Breast epithelium (tissue), 4 donors: Measurements from ENCODE around the gene ITGA3. TPM values are rescaled to one million over a fixed set of nuclear protein-coding genes. Genes with fewer than 3 reads are reported as not detected.

ENCODE experiments used
- DNase-seq, 2 donors: peaks; one replicate each; pipeline ENCODE4 v3.0.0-alpha.2; 2019; ENCODE audit warnings: low spot score in 2 of 2
- H3K27ac ChIP-seq, 2 donors: fragments of 200-600 bp; sonication (generic) in 1 of 2; one replicate each; pipeline ENCODE4 v1.5.1; 2016 to 2019; ENCODE audit warnings: mild to moderate bottlenecking in 1 of 2
- H3K27me3 ChIP-seq, 2 donors: fragments of 200-600 bp; sonication (generic) in 1 of 2; one replicate each; pipeline versions ENCODE4 v1.5.1 to v1.6.0; 2017 to 2019; ENCODE audit warnings: control low read depth in 1 of 2, mild to moderate bottlenecking in 1 of 2
- H3K36me3 ChIP-seq: fragments of 200-600 bp; one replicate; pipeline ENCODE4 v1.5.1; 2019
- H3K4me1 ChIP-seq, 2 donors: fragments of 200-600 bp; sonication (generic); one replicate each; pipeline ENCODE4 v1.5.1; 2016 to 2019; ENCODE audit warnings: control low read depth in 1 of 2
- H3K4me3 ChIP-seq, 3 donors: fragments of 200-600 bp; sonication (generic); 1 replicate in 2 of 3; 2 replicates in 1 of 3; pipeline ENCODE4 v1.5.1; 2016 to 2019; ENCODE audit warnings: mild to moderate bottlenecking in 3 of 3, moderate library complexity in 2 of 3
- H3K9me3 ChIP-seq, 2 donors: fragments of 200-600 bp; sonication (generic) in 1 of 2; one replicate each; pipeline ENCODE4 v1.5.1; 2016 to 2019; ENCODE audit warnings: control low read depth in 1 of 2
- POLR2A ChIP-seq: fragments of 450-650 bp; IDR thresholded peaks from one replicate; pipeline ENCODE4 v1.6.1; 2016; ENCODE audit warnings: antibody characterized with exemption, mild to moderate bottlenecking, moderate library complexity
- POLR2AphosphoS5 ChIP-seq, 3 donors: sonication (generic); formaldehyde crosslinking; IDR thresholded peaks; one replicate each; pipeline ENCODE4 v1.6.1; 2017; ENCODE audit warnings: antibody characterized with exemption in 3 of 3
- intact Hi-C: fragments of 100-400 bp; cut with DNase I; formaldehyde crosslinking; loops from one replicate; pipeline ENCODE4 v1.15.1; 2023; ENCODE audit warnings: low total_unique reads
- total RNA-seq, 3 donors: library from RNA; depleted of rRNA; stranded (reverse); fragments of >200 nt; gene quantifications; one replicate each; pipeline ENCODE4 v1.1.0, GENCODE V29; 2016
- TF ChIP-seq, protein P1 (sequence below), 3 donors: fragments of 450-650 bp; IDR thresholded peaks; one replicate each; pipeline ENCODE4 v1.5.1; 2016 to 2017; ENCODE audit warnings: antibody characterized with exemption in 3 of 3, mild to moderate bottlenecking in 3 of 3, moderate library complexity in 3 of 3

ITGA3 gene
- total RNA-seq, 3 donors from 2014 or later, result 10.6 to 67.6 (median 48.5) TPM

DNA sequence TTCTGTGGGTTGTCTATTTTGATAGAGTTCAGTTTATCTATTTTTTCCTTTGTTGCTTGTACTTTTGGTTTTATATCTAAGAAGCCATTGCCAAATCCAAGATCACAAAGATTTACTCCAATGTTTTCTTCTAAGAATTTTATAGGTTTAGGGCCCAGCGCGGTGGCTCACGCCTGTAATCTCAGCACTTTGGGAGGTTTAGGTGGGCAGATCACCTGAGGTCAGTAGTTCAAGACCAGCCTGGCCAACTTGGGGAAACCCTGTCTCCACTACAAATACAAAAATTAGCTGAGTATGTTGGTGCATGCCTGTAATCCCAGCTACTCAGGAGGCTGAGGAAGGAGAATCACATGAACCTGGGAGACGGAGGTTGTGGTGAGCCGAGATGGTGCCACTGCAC lies 13.7 kb upstream of the ITGA3 start:
- Histone ChIP-seq H3K9me3 (no peaks in the 10 kb centered on the region), H3K27ac (no peak overlapping the region), H3K4me1 (no peaks in the 10 kb centered on the region), H3K27me3 (no peaks in the 10 kb centered on the region), H3K4me3 (no peak overlapping the region), H3K36me3 (no peaks in the 10 kb centered on the region)
- DNase-seq, result no peak
- intact Hi-C loops, result no loop called here
- TF ChIP-seq, protein P1, sequence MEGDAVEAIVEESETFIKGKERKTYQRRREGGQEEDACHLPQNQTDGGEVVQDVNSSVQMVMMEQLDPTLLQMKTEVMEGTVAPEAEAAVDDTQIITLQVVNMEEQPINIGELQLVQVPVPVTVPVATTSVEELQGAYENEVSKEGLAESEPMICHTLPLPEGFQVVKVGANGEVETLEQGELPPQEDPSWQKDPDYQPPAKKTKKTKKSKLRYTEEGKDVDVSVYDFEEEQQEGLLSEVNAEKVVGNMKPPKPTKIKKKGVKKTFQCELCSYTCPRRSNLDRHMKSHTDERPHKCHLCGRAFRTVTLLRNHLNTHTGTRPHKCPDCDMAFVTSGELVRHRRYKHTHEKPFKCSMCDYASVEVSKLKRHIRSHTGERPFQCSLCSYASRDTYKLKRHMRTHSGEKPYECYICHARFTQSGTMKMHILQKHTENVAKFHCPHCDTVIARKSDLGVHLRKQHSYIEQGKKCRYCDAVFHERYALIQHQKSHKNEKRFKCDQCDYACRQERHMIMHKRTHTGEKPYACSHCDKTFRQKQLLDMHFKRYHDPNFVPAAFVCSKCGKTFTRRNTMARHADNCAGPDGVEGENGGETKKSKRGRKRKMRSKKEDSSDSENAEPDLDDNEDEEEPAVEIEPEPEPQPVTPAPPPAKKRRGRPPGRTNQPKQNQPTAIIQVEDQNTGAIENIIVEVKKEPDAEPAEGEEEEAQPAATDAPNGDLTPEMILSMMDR (IDR thresholded peaks at IDR 0.05), result no peak
- TF ChIP-seq POLR2A, result no peak
- no peak for TF ChIP-seq POLR2AphosphoS5 (IDR thresholded peaks at IDR 0.05)

DNA sequence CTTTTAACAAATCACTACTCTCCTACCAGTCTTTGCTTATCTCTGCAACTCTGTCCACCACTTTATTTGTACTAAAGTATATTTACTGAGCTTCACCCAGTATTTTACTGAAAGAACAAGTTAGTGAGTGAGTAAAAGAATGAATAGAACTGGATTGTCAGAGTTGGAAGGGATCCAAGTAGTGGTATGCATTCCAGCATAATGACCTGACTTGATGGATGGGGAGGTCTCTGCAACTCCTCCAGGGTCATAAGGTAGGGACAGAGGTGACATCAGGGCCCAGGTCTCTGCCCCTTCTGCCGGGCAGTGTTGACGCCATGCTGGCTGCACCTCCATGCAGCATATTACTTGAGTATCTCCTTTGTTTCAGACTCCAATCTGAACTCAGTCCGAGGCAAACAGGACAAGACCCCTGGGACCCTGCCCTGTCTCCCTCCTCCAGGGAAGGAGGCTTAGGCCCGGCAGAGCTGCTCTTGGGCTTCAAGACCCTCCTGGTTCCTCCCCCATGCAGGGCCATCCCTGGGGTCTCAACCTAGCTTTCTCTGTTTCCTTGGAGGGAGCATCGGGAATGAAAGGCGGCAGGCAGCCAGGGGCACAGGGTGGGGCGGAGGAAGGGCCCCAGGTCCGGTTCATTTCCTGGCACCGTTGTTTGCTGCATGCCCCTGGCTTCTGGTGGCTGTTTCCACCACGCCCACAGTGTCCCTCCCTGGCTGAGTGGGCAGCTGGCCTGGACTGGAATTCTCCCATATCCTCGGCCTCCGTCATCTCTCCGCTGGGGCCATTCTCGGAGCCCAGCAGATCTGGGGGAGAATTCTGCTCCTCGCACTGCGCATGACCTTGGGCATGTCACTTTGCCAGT lies 12.4 kb upstream of the ITGA3 start:
- Histone ChIP-seq H3K4me1 (no peaks in the 10 kb centered on the region), H3K4me3 (no peak overlapping the region), H3K27me3 (no peaks in the 10 kb centered on the region), H3K9me3 (no peaks in the 10 kb centered on the region), H3K27ac (peak overlapping the region in 1 of 2 donors; percentile 44), H3K36me3 (no peaks in the 10 kb centered on the region)
- intact Hi-C loops, result no loop called here
- peak in 1 of 2 donors; percentile 52 for DNase-seq
- TF ChIP-seq, protein P1 (IDR thresholded peaks at IDR 0.05), result no peak
- TF ChIP-seq POLR2AphosphoS5 (IDR thresholded peaks at IDR 0.05), result no peak
- TF ChIP-seq POLR2A, result no peak

DNA sequence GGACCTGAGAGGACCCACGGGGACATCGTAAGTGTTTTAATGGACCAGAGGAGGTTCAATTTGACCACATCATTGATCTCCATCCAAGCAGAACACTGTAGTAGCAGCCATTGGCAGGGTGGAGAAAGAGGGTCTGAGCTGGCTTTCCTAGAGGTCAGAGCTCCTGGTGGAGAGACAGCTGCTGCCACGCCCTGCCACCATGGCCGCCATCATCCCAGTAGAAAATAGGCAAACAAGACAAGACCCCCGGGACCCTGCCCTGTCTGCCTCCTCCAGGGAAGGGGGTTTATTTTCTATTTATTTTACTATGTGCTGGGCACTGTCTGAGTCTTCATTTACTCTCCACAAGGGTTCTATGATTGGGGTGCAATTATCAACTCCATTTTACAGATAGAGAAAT lies 11.4 kb upstream of the ITGA3 start:
- intact Hi-C loops, result no loop called here
- DNase-seq, result no peak

DNA sequence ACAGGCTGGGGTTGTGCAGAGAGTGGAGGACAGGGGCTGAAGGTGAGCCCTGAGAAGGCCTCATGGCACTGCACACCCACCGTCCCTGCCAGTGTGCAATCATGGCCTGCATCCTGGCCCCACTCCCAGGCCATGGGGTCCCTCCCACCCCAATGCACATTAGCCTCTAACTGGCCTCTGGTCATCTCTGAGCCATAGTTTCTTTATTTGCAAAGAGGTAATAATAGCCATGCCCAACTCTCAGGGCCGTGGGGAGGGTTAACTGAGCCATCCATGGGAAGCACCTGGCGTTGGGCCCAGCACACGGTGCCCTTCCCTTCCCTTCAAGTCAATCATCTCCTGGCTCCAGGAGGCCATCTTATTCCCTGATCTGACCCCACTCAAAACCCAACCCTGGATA lies 10.8 kb upstream of the ITGA3 start:
- TF ChIP-seq POLR2AphosphoS5 (IDR thresholded peaks at IDR 0.05) (no peak), POLR2A (no peak)
- TF ChIP-seq, protein P1 (IDR thresholded peaks at IDR 0.05), result no peak
- H3K27ac ChIP-seq, result no peak overlapping the region
- no peaks in the 10 kb centered on the region for H3K27me3 ChIP-seq
- DNase-seq, result no peak
- intact Hi-C loops, result no loop called here
- no peak overlapping the region for H3K4me3 ChIP-seq
- no peaks in the 10 kb centered on the region for H3K36me3 ChIP-seq
- no peaks in the 10 kb centered on the region for H3K4me1 ChIP-seq
- H3K9me3 ChIP-seq, result no peaks in the 10 kb centered on the region

More for the DNA sequence above, 11.4 kb upstream of the ITGA3 start:
- no peak overlapping the region for H3K4me3 ChIP-seq
- no peaks in the 10 kb centered on the region for H3K36me3 ChIP-seq
- TF ChIP-seq POLR2AphosphoS5 (IDR thresholded peaks at IDR 0.05) (no peak), POLR2A (no peak)
- TF ChIP-seq, protein P1 (IDR thresholded peaks at IDR 0.05), result no peak
- no peaks in the 10 kb centered on the region for H3K27me3 ChIP-seq
- H3K9me3 ChIP-seq, result no peaks in the 10 kb centered on the region
- H3K4me1 ChIP-seq, result no peaks in the 10 kb centered on the region
- H3K27ac ChIP-seq, result no peak overlapping the region

DNA sequence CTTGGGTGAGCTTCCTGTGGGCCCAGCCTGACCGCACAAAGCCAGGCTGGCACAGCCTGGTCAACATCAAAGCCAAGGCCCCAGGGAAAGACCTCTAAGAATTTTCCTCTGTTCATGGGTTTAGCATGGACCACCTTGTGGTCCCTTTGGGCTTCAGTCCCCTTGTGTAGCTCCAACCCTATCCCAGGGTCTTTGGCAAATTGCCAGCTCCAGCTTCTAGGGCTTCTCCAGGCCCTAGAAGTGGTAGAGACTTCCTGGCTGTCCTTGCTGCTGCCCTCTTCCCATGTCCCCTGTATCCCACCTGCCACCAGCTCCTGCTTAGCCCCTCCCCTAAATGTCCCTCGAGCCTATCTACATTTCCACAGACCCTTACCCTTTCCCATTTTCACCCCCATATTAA lies 9.7 kb upstream of the ITGA3 start:
- H3K36me3 ChIP-seq, result no peaks in the 10 kb centered on the region
- TF ChIP-seq, protein P1 (IDR thresholded peaks at IDR 0.05), result no peak
- H3K4me1 ChIP-seq, result peaks cover 0 to 4% of the 10 kb centered on the region in 2 donors
- DNase-seq, result no peak
- H3K27ac ChIP-seq, result no peak overlapping the region
- H3K4me3 ChIP-seq, result no peak overlapping the region
- intact Hi-C loops, result no loop called here
- H3K9me3 ChIP-seq, result no peaks in the 10 kb centered on the region
- H3K27me3 ChIP-seq, result no peaks in the 10 kb centered on the region
